SKM-1 treated with dmso at 0.1 percent for 144 hours (cell line): ENCODE results near the gene LMAN1L.

Source experiments
- DNase-seq: peaks from one replicate; lab custom pipeline; 2025; ENCODE audit not compliant: unreplicated experiment; lab: John Stamatoyannopoulos, UW

LMAN1L gene

DNA sequence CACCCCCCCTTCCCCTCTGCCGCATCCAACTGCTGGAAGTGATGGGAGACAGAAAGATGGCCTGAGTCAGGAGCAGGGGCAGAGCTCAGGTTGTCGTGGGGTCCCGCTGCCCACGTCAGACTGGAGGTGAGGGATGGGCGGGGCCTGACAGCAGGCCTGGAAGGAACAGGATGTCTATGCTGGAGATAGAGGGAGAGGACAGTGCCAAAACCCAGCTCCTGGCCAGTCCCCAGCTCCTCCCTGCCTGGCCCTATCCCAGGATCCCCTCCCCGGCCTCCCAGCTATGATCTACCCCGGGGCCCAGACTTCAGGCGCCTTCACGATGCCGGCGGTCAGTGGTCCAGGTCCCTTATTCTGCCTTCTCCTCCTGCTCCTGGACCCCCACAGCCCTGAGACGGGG, at the start of gene LMAN1L:
LMAN1L (plus strand) TSS at position 303 of the 400 bp plus-strand sequence; CDS start at position 323, 20 bp downstream.
- no peak for DNase-seq

GRCh38 chr15:74763416-74763815, 49.2 kb upstream of the LMAN1L start:
- no peak for DNase-seq

DNA sequence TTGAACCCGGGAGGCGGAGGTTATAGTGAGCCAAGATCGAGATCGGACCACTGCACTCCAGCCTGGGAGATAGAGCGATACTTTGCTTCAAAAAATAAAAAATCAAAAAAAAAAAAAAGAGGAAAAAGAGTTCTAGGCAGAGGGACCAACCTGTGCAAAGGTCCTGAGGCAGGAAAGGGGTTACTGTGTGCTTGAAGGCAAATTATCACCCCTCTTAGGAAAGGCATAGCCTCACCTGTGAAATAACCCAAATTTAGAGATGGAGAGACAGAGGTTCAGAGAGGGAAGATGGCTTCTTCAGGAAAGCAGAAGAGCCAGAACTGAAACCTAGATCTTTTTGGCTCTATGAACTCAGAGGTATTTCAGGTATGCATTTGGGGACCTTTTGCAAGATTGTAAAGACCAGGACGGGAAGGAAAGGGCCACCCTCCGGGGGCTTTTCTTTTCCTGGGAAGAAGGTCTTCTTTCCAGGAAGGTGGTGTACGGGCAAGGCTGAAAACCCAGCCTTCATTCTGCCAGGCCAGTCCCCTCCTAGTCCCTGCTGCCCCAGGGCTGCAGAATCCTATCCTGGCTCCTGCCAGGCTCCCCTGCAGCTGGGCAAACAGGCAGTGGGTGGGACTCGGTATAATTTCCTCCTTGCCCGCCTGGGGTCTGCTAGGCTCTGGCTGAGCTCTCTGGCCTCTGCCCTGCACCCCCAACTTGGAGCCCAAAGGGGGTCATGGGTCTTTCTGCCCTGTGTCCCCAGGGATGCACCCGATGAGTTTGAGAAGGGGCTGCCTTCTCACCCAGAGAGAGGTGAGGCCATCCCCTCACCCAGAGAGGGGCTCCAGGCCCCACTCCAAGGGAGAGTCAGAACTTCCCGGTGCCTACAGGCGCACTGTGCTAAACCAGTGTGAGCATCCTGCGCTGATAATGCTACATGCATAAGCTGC, 45.2 kb upstream of the LMAN1L start:
- no peak for DNase-seq

GRCh38 chr15:74768099-74768770, 44.4 kb upstream of the LMAN1L start:
- no peak for DNase-seq

GRCh38 chr15:74768771-74769342, 43.8 kb upstream of the LMAN1L start:
- DNase-seq: peak; percentile 49

GRCh38 chr15:74769463-74770025, 43.1 kb upstream of the LMAN1L start:
- DNase-seq: no peak

DNA sequence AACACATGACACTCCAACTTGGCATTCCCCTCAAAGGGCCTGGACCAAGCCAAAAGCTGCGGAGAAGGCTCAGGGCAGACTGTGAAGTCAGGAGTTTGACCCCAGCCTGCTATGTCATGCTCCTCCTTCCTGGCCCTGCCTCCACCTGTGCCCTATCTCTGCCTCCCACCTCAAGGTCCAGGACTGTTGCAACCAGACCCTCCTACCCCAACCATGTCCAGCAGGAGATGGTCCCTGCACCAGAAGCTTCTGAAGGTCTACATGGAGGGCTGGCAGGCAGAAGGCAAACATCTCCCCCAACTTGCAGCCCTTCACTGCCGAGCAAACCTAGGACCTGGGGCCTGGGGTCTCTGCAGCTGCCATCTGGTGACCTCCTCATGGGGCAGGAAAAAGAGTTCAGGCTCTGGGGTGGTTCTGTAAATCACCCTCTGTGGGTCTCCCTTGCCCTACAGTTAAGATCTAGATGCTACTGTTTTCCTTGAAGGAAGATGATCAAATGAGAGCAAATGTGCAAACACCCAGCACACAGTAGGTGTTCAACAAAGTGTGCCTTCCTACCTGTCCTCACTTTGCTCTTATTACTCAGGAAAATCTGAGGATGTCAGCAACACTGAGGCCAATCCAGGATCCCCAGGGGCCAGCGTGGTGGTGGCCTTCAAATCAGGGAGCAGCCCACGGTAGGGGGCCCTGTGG, 42.3 kb upstream of the LMAN1L start:
- no peak for DNase-seq

- DNase-seq: no peak
These were observed 39.3 kb upstream of the LMAN1L start for GRCh38 chr15:74773329-74773728.

- no peak for DNase-seq
These were observed 38.8 kb upstream of the LMAN1L start for GRCh38 chr15:74773731-74774252.

GRCh38 chr15:74775132-74775562, 37.5 kb upstream of the LMAN1L start:
- DNase-seq: no peak

GRCh38 chr15:74775894-74776293, 36.7 kb upstream of the LMAN1L start:
- DNase-seq: no peak

- peak; percentile 91 for DNase-seq
These were observed 35.5 kb upstream of the LMAN1L start for GRCh38 chr15:74776821-74777768.

GRCh38 chr15:74777769-74778598, 34.7 kb upstream of the LMAN1L start:
- DNase-seq: no peak

- DNase-seq: no peak
These were observed 34.0 kb upstream of the LMAN1L start for GRCh38 chr15:74778599-74778970.

- no peak for DNase-seq
These were observed 33.4 kb upstream of the LMAN1L start for GRCh38 chr15:74779162-74779648.

DNA sequence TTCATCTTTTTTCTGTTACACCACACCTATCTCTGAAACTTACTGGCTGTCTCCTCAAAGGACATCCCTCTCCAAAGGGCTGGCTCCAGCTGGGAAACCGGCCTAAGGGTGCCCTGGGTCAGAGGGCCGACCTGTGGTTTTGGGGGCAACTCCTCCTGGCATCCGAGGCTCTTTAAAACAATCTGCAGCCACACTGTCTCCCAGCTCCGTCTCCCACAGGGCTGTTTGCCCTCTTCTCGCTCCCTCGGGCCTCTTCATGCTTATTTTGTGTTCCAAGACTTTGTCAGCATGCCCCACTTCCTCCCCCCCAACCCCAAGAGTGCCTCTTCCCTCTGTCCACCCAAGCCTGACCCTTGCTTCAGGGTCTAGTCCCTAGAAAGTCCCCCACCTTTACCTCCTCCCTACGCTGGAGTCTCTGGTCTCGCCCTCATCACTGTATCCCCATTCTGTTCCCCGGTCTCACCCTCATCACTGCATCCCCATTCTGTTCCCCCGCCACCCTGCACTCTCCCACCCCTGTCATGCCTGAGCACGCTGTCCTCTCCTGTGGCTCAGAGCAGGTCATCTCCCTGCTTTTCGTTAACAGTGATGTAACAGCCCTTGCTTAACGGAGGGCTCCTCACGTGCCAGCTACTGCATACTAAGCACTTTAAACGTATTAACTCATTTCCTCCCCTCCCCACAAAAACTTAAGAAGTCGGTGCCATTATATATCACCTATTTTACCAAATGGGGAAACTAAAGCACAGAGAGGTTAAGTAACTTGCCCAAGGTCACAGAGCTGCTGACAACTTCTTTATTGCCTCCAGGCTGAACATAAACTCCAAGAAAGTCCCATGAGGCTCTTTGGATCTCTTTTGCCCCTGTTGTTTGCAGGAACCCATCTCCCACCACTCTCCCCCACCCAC, 31.9 kb upstream of the LMAN1L start:
- DNase-seq: peak; percentile 97

GRCh38 chr15:74781431-74782258, 31.0 kb upstream of the LMAN1L start, which contains the start of gene CSK:
TSS of gene CSK (plus strand) at chr15:74782080. CDS start at chr15:74798298, 16,218 bp downstream.
- DNase-seq: peak; percentile 67
